Peyer's patch (tissue), 4 donors: ENCODE measurements around the gene PRPH. TPM values are rescaled to one million over a fixed set of nuclear protein-coding genes. Genes with fewer than 3 reads are reported as not detected.
"Not testable (repeated sequence)": the region's sequence is repeated elsewhere in the genome, so short reads cannot be mapped to it uniquely, and the experiment has no call there.

Source experiments
- DNase-seq, 3 donors: peaks; one replicate each; pipeline ENCODE4 v3.0.0-alpha.2; 2017 to 2019
- H3K27ac ChIP-seq, 4 donors: fragments of 200-600 bp; sonication (generic); one replicate each; pipeline ENCODE4 v1.5.1; 2016 to 2019
- H3K27me3 ChIP-seq, 2 donors: fragments of 200-600 bp; sonication (generic); one replicate each; pipeline ENCODE4 v1.5.1; 2019
- H3K36me3 ChIP-seq, 3 donors: fragments of 200-600 bp; sonication (generic); one replicate each; pipeline ENCODE4 v1.5.1; 2016 to 2019
- H3K4me1 ChIP-seq, 4 donors: fragments of 200-600 bp; sonication (generic); one replicate each; pipeline ENCODE4 v1.5.1; 2016 to 2019
- H3K4me3 ChIP-seq, 4 donors: fragments of 200-600 bp; sonication (generic); 1 replicate in 3 of 4; 2 replicates in 1 of 4; pipeline ENCODE4 v1.5.1; 2016 to 2019; ENCODE audit warnings: mild to moderate bottlenecking in 1 of 4
- H3K9me3 ChIP-seq, 4 donors: fragments of 200-600 bp; sonication (generic); one replicate each; pipeline ENCODE4 v1.5.1; 2016 to 2019; ENCODE audit warnings: mild to moderate bottlenecking in 1 of 4
- POLR2A ChIP-seq, 2 donors: fragments of 450-650 bp; IDR thresholded peaks; one replicate each; pipeline ENCODE4 v1.5.1; 2017; ENCODE audit warnings: antibody characterized with exemption in 2 of 2, mild to moderate bottlenecking in 2 of 2, moderate library complexity in 2 of 2
- total RNA-seq, 4 donors: library from RNA; depleted of rRNA; stranded (reverse); fragments of >200 nt; gene quantifications; one replicate each; pipeline ENCODE4 v1.1.0, GENCODE V29; 2016
- TF ChIP-seq, protein P1 (sequence below), 6 experiments: fragments of 450-650 bp in 4 of 6; fragments of 200-600 bp in 2 of 6; sonication (generic) in 1 of 6; IDR thresholded peaks; one replicate each; pipeline ENCODE4 v1.5.1; 2017 to 2019; ENCODE audit warnings: antibody characterized with exemption in 6 of 6, mild to moderate bottlenecking in 3 of 6, moderate library complexity in 1 of 6

The PRPH gene
- total RNA-seq, 4 donors from 2014 or later: 6.4 to 8.8 (median 6.5) TPM; not detected in 1

DNA sequence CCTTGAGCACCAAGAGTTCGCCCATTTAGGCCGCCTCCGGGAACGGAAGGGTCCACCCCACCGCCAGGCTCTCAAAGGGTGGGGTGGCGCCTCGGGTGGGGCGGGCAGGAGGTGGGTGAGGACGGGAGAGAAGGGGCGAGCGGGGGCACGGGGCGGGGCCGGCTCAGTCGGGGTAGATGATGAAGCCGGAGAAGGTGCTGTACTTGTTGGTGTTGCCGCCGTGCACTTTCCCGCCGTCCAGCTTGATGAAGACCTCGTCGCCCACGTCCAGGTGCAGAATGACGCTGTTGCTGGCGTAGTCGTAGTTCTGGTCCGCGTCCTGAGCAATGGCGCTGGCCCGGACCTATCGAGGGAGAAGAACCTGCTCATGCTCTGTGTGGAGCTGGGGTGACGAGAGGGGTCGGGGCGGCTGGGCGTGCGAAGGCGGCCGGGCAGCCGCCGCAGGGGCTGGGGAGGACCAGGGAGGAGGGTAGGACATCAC lies 38.0 kb downstream of the PRPH start:
- H3K4me1 ChIP-seq: peaks cover 0 to 25% (median 10%) of the 10 kb centered on the region in 4 donors
- no peak for TF ChIP-seq POLR2A (IDR thresholded peaks at IDR 0.05)
- TF ChIP-seq, protein P1, sequence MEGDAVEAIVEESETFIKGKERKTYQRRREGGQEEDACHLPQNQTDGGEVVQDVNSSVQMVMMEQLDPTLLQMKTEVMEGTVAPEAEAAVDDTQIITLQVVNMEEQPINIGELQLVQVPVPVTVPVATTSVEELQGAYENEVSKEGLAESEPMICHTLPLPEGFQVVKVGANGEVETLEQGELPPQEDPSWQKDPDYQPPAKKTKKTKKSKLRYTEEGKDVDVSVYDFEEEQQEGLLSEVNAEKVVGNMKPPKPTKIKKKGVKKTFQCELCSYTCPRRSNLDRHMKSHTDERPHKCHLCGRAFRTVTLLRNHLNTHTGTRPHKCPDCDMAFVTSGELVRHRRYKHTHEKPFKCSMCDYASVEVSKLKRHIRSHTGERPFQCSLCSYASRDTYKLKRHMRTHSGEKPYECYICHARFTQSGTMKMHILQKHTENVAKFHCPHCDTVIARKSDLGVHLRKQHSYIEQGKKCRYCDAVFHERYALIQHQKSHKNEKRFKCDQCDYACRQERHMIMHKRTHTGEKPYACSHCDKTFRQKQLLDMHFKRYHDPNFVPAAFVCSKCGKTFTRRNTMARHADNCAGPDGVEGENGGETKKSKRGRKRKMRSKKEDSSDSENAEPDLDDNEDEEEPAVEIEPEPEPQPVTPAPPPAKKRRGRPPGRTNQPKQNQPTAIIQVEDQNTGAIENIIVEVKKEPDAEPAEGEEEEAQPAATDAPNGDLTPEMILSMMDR (IDR thresholded peaks at IDR 0.05): no peak
- no peaks in the 10 kb centered on the region for H3K9me3 ChIP-seq
- no peak for DNase-seq
- no peak overlapping the region for H3K27ac ChIP-seq
- H3K36me3 ChIP-seq: no peaks in the 10 kb centered on the region
- H3K4me3 ChIP-seq: no peak overlapping the region
- peaks cover 5 to 29% of the 10 kb centered on the region in 2 donors for H3K27me3 ChIP-seq

DNA sequence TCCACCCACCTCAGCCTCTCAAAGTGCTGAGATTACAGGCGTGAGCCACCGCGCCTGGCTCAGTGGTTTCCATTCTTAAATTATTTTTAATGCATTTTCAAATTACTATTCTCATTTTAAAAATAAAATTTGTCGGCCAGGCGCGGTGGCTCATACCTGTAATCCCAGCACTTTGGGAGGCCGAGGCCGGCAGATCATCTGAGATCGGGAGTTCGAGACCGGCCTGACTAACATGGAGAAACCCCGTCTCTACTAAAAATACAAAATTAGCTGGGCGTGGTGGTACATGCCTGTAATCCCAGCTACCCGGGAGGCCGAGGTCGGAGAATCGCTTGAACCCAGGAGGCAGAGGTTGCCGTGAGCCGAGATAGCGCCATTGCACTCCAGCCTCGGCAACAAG lies 38.8 kb downstream of the PRPH start:
- not testable (repeated sequence) for DNase-seq, H3K36me3 ChIP-seq, H3K9me3 ChIP-seq, H3K4me3 ChIP-seq, H3K27ac ChIP-seq
- peaks cover 0 to 25% (median 10%) of the 10 kb centered on the region in 4 donors for H3K4me1 ChIP-seq
- peaks cover 5 to 29% of the 10 kb centered on the region in 2 donors for H3K27me3 ChIP-seq

DNA sequence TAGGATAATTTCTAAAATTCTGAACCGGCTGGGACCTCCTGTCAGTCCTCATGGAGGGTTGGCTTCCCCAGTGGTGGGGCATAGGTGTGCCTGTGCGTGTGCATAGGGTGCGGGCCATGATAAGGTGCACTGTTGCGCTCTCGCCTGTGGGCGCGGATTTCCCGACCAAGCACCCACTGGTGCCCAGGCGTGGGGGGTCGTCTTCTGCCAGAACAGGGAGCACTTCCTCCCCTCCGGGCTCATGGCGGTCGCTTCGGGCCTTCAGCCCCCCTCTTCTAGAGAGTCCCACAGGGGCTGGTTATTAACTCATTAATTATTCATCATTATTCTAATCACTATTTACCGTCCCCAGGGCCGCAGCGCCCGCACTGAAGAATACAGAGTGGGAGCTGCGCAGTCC lies 39.3 kb downstream of the PRPH start:
- Histone ChIP-seq H3K27me3 (peaks cover 5 to 29% of the 10 kb centered on the region in 2 donors), H3K4me1 (peaks cover 0 to 29% (median 10%) of the 10 kb centered on the region in 4 donors), H3K9me3 (no peaks in the 10 kb centered on the region), H3K4me3 (no peak overlapping the region), H3K27ac (no peak overlapping the region), H3K36me3 (no peaks in the 10 kb centered on the region)
- DNase-seq: no peak
- no peak for TF ChIP-seq POLR2A (IDR thresholded peaks at IDR 0.05)
- TF ChIP-seq, protein P1 (IDR thresholded peaks at IDR 0.05): no peak

DNA sequence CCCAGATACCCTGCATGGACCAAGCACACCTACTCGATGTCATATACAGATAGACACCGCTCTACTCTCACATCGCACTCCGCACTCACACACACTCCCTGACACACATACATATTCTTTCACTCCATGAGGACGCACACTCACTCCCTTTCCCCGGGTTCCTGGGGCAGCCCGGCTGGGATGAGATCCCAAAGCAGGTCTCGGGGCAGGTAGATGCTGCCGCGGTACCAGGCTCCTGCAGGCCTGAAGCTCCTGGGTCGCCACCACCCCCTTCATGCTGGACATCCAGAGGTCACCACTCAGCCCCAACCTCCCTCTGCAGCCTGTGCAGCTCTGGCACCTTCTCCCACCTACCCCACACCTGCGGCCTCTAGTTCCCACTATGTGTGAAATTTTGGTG lies 39.7 kb downstream of the PRPH start:
- TF ChIP-seq POLR2A (IDR thresholded peaks at IDR 0.05): no peak
- TF ChIP-seq, protein P1 (IDR thresholded peaks at IDR 0.05): no peak

DNA sequence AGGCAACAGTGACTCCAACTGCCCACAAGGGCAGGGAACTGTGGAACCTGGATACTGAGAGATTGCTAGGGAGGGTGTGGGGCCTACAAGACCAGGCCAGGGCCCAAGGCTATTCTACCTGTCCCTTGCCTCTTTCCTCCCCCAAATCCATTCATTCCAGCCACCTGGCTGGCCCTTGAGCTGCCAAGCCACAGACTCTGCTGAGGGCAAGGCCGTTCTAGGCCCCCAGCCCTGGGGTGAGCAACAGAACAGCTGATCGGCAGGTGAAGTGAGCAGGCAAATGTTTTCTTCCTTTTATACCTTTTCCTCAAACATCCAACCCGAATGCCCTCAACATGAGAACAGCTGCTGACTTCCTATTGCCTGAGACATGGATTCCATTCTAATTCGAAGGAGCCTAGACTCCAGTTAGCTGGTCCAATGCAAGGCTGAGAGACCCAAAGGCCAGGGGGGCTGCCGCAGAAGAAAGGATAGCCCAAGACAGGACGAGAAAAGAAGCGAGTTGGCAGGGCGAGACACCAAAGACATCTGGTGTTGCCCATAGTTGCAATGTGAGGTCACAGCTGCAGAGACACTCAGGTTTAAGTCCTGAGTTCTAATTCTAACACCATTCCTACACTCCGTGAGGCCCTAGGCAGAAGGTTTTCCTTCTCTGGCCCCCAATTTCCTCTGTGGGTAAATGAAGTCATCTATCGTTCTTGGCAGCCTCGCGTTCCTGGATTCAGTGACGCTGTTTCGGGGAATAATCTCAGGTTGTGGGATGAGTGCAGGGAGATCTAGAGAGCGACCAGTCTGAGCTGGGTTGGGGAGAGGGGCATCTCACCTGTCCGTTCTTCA lies 40.4 kb downstream of the PRPH start:
- H3K36me3 ChIP-seq: no peaks in the 10 kb centered on the region
- no peak for DNase-seq
- no peaks in the 10 kb centered on the region for H3K9me3 ChIP-seq
- peaks cover 0 to 36% (median 12%) of the 10 kb centered on the region in 4 donors for H3K4me1 ChIP-seq
- no peak overlapping the region for H3K27ac ChIP-seq
- peaks cover 5 to 29% of the 10 kb centered on the region in 2 donors for H3K27me3 ChIP-seq
- TF ChIP-seq POLR2A (IDR thresholded peaks at IDR 0.05): no peak
- H3K4me3 ChIP-seq: no peak overlapping the region

More for the DNA sequence above, 39.7 kb downstream of the PRPH start:
- Histone ChIP-seq H3K36me3 (no peaks in the 10 kb centered on the region), H3K4me3 (no peak overlapping the region), H3K27me3 (peaks cover 5 to 29% of the 10 kb centered on the region in 2 donors), H3K9me3 (no peaks in the 10 kb centered on the region), H3K27ac (no peak overlapping the region), H3K4me1 (peaks cover 0 to 33% (median 12%) of the 10 kb centered on the region in 4 donors)
- no peak for DNase-seq

DNA sequence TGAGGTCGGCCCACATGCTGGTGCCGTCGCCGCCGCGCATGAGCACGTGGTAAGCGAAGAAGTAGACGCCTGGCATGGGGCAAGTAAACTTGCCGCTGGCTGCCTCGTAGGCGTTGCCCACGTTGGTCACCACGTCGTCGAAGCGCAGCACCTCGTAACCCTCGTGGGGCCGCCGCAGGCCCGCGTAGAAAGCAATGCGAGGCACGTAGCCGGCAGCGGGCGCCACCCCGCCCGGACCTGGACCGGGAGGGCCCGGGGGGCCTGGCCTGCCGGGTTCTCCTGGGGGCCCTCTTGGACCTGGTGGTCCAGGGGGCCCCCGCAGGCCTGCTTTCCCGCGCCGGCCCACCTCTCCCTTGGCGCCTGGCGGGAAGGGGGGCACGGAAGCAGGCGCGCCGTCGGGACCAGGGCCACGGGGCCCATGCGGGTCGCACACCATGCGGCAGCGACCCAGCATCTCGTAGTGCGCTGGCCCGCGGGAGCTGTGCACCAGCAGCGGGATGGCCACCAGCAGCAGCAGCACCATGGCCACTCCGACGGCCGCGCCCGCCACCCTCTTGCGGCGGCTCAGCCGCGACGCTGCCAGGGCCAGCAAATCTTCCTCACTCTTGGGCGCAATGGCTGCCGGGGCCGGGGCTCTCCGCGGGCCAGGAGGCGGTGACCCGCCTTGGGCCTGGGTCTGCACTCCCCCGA lies 41.2 kb downstream of the PRPH start:
- TF ChIP-seq POLR2A (IDR thresholded peaks at IDR 0.05): no peak
- no peak overlapping the region for H3K27ac ChIP-seq
- H3K4me1 ChIP-seq: peaks cover 0 to 35% (median 12%) of the 10 kb centered on the region in 4 donors
- DNase-seq: no peak
- H3K9me3 ChIP-seq: no peaks in the 10 kb centered on the region
- peaks cover 5 to 29% of the 10 kb centered on the region in 2 donors for H3K27me3 ChIP-seq
- no peak overlapping the region for H3K4me3 ChIP-seq
- no peaks in the 10 kb centered on the region for H3K36me3 ChIP-seq
